ENCODE results near the gene LAMA2. TPM values are rescaled to one million over a fixed set of nuclear protein-coding genes. Genes with fewer than 3 reads are reported as not detected.
"Not testable (repeated sequence)": the region's sequence is repeated elsewhere in the genome, so short reads cannot be mapped to it uniquely, and the experiment has no call there.

LAMA2 gene
- total RNA-seq, 1 experiment from 2014 or later = 8.2 TPM

GRCh38 chr6:129047834-129048233 is 164.9 kb downstream of the LAMA2 start:
- ATAC-seq (no peak), DNase-seq (ENCODE audit: low read depth, low spot score) (no peak)
- Histone ChIP-seq H3K9me2 (ENCODE audit: insufficient read depth) (no peaks in the 10 kb centered on the region), H3K4me2 (ENCODE audit: low read length) (no peak overlapping the region), H2AFZ (ENCODE audit: low read depth, low read length, poor library complexity, severe bottlenecking) (no peak overlapping the region), H3K9me3 (ENCODE audit: control insufficient read depth in 1 of 2, insufficient read depth in 1 of 2, low read depth in 1 of 2, low read length in 2 of 2) (no peaks in the 10 kb centered on the region), H4K20me1 (ENCODE audit: insufficient read depth) (no peaks in the 10 kb centered on the region), H3K36me3 (ENCODE audit: control insufficient read depth in 1 of 2, insufficient read depth in 2 of 2, low read length in 2 of 2) (no peaks in the 10 kb centered on the region), H3K79me2 (ENCODE audit: insufficient read depth, low read length) (no peaks in the 10 kb centered on the region), H3K9ac (ENCODE audit: low read length) (no peak overlapping the region), H3K27me3 (ENCODE audit: insufficient read depth, low read length) (no peaks in the 10 kb centered on the region), H3K4me3 (replicated peaks in 1 of 2; ENCODE audit: low read depth in 1 of 2, low read length in 2 of 2) (no peak overlapping the region), H3K4me1 (ENCODE audit: control insufficient read depth in 1 of 2, insufficient read depth in 2 of 2, low read length in 2 of 2) (no peaks in the 10 kb centered on the region), H3K27ac (ENCODE audit: low read depth, low read length) (no peak overlapping the region)
- ChIA-PET RAD21 (ENCODE audit: low non-redundant PET in 1 of 2, low total read pairs in 2 of 2, uncharacterized antibody in 2 of 2, unreplicated experiment in 2 of 2) (no interaction called here), CTCF (no interaction called here), POLR2A (no interaction called here)
- BruUV-seq (replicated peaks) = no TSS peak
- intact Hi-C loops (cut with micrococcal nuclease) = no loop called here
- TF ChIP-seq REST (IDR thresholded peaks at IDR 0.05; ENCODE audit: low read depth) (no peak), SIN3A (IDR thresholded peaks at IDR 0.05; ENCODE audit: low read depth) (no peak)

GRCh38 chr6:129050086-129050485 is 167.1 kb downstream of the LAMA2 start:
- Histone ChIP-seq H3K36me3 (ENCODE audit: control insufficient read depth in 1 of 2, insufficient read depth in 2 of 2, low read length in 2 of 2) (no peaks in the 10 kb centered on the region), H2AFZ (ENCODE audit: low read depth, low read length, poor library complexity, severe bottlenecking) (peak overlapping the region; percentile 67), H3K4me3 (replicated peaks in 1 of 2; ENCODE audit: low read depth in 1 of 2, low read length in 2 of 2) (no peak overlapping the region), H3K9me2 (ENCODE audit: insufficient read depth) (no peaks in the 10 kb centered on the region), H4K20me1 (ENCODE audit: insufficient read depth) (no peaks in the 10 kb centered on the region), H3K27ac (ENCODE audit: low read depth, low read length) (no peak overlapping the region), H3K9me3 (ENCODE audit: control insufficient read depth in 1 of 2, insufficient read depth in 1 of 2, low read depth in 1 of 2, low read length in 2 of 2) (no peaks in the 10 kb centered on the region), H3K27me3 (ENCODE audit: insufficient read depth, low read length) (no peaks in the 10 kb centered on the region), H3K4me1 (ENCODE audit: control insufficient read depth in 1 of 2, insufficient read depth in 2 of 2, low read length in 2 of 2) (no peaks in the 10 kb centered on the region), H3K9ac (ENCODE audit: low read length) (no peak overlapping the region), H3K4me2 (ENCODE audit: low read length) (no peak overlapping the region), H3K79me2 (ENCODE audit: insufficient read depth, low read length) (no peaks in the 10 kb centered on the region)
- no peak for ATAC-seq
- no peak for TF ChIP-seq CBX3 (IDR thresholded peaks at IDR 0.05; ENCODE audit: low read depth)
- no peak for TF ChIP-seq SP1 (IDR thresholded peaks at IDR 0.05; ENCODE audit: low read depth)
- no peak for TF ChIP-seq ZFX (IDR thresholded peaks at IDR 0.05)
- no peak for TF ChIP-seq EGR1 (IDR thresholded peaks at IDR 0.05; ENCODE audit: low read depth)
- no peak for TF ChIP-seq SIN3A (IDR thresholded peaks at IDR 0.05; ENCODE audit: low read depth)
- RAD21 ChIA-PET (ENCODE audit: low non-redundant PET in 1 of 2, low total read pairs in 2 of 2, uncharacterized antibody in 2 of 2, unreplicated experiment in 2 of 2) = no interaction called here
- BruUV-seq (replicated peaks) = no TSS peak
- DNase-seq (ENCODE audit: low read depth, low spot score) = no peak
- POLR2A ChIA-PET = no interaction called here
- intact Hi-C loops (cut with micrococcal nuclease) = no loop called here
- CTCF ChIA-PET = no interaction called here

GRCh38 chr6:129053143-129053542 is 170.2 kb downstream of the LAMA2 start:
- ATAC-seq; H3K9me3 ChIP-seq (ENCODE audit: control insufficient read depth in 1 of 2, insufficient read depth in 1 of 2, low read depth in 1 of 2, low read length in 2 of 2); H3K27me3 ChIP-seq (ENCODE audit: insufficient read depth, low read length); RAD21 ChIA-PET (ENCODE audit: low non-redundant PET in 1 of 2, low total read pairs in 2 of 2, uncharacterized antibody in 2 of 2, unreplicated experiment in 2 of 2); H3K4me1 ChIP-seq (ENCODE audit: control insufficient read depth in 1 of 2, insufficient read depth in 2 of 2, low read length in 2 of 2); CTCF ChIA-PET; H3K9me2 ChIP-seq (ENCODE audit: insufficient read depth); H4K20me1 ChIP-seq (ENCODE audit: insufficient read depth); H2AFZ ChIP-seq (ENCODE audit: low read depth, low read length, poor library complexity, severe bottlenecking); H3K9ac ChIP-seq (ENCODE audit: low read length); H3K79me2 ChIP-seq (ENCODE audit: insufficient read depth, low read length); H3K27ac ChIP-seq (ENCODE audit: low read depth, low read length); intact Hi-C loops (cut with micrococcal nuclease); BruUV-seq (replicated peaks); H3K4me3 ChIP-seq (replicated peaks in 1 of 2; ENCODE audit: low read depth in 1 of 2, low read length in 2 of 2); H3K36me3 ChIP-seq (ENCODE audit: control insufficient read depth in 1 of 2, insufficient read depth in 2 of 2, low read length in 2 of 2); POLR2A ChIA-PET; DNase-seq (ENCODE audit: low read depth, low spot score); H3K4me2 ChIP-seq (ENCODE audit: low read length): not testable (repeated sequence)
